Smooth muscle cell (in vitro differentiated cells): ENCODE measurements around the gene ENO4. TPM values are rescaled to one million over a fixed set of nuclear protein-coding genes. Genes with fewer than 3 reads are reported as not detected.

Experiments
- DNase-seq: peaks from one replicate; lab custom pipeline; 2025; ENCODE audit not compliant: unreplicated experiment; lab: John Stamatoyannopoulos, UW
- H2AFZ ChIP-seq: fragments of 200-600 bp; sonication (generic); 2 replicates; pipeline ENCODE4 v1.6.0; 2016; ENCODE audit warnings: antibody characterized with exemption, low read depth, mild to moderate bottlenecking
- H3F3A ChIP-seq: fragments of 200-600 bp; sonication (generic); 2 replicates; pipeline ENCODE4 v1.6.0; 2017; ENCODE audit warnings: antibody characterized with exemption, low read depth
- H3K27ac ChIP-seq: fragments of 200-600 bp; sonication (generic); 2 replicates; pipeline ENCODE4 v1.5.1; 2016; ENCODE audit warnings: low read depth, mild to moderate bottlenecking
- H3K27me3 ChIP-seq: fragments of 200-600 bp; sonication (generic); 2 replicates; pipeline ENCODE4 v1.6.1; 2016; ENCODE audit warnings: low read depth, mild to moderate bottlenecking
- H3K36me3 ChIP-seq: fragments of 200-600 bp; sonication (generic); 2 replicates; pipeline ENCODE4 v1.5.1; 2016; ENCODE audit warnings: low read depth
- H3K4me1 ChIP-seq: fragments of 200-600 bp; sonication (generic); 2 replicates; pipeline ENCODE4 v1.5.1; 2016; ENCODE audit warnings: low read depth
- H3K4me2 ChIP-seq: fragments of 200-600 bp; sonication (generic); 2 replicates; pipeline ENCODE4 v1.6.0; 2016; ENCODE audit warnings: mild to moderate bottlenecking
- H3K4me3 ChIP-seq: fragments of 200-600 bp; sonication (generic); 2 replicates; pipeline ENCODE4 v1.5.1; 2016; ENCODE audit warnings: mild to moderate bottlenecking
- H3K79me2 ChIP-seq: fragments of 200-600 bp; sonication (generic); 2 replicates; pipeline ENCODE4 v1.6.0; 2016; ENCODE audit warnings: low read depth, mild to moderate bottlenecking
- H3K9ac ChIP-seq: fragments of 200-600 bp; sonication (generic); 2 replicates; pipeline ENCODE4 v1.6.0; 2016; ENCODE audit warnings: low read depth
- H3K9me3 ChIP-seq: fragments of 200-600 bp; sonication (generic); replicated peaks from 2 replicates; pipeline ENCODE4 v1.5.1; 2016; ENCODE audit warnings: low read depth
- H4K20me1 ChIP-seq: fragments of 200-600 bp; sonication (generic); 2 replicates; pipeline ENCODE4 v1.6.0; 2016; ENCODE audit warnings: low read depth
- CTCF ChIP-seq: fragments of 200-600 bp; sonication (generic); IDR thresholded peaks from 2 replicates; pipeline ENCODE4 v1.5.1; 2017; ENCODE audit warnings: borderline replicate concordance, mild to moderate bottlenecking, antibody characterized with exemption; ENCODE audit not compliant: insufficient read depth, poor library complexity, severe bottlenecking
- WGBS: methylation state at CpG from one replicate; pipeline ENCODE4 v1.1.7; 2016; ENCODE audit warnings: low lambda C conversion rate; 5-methylcytosine and 5-hydroxymethylcytosine counted together
- polyA plus RNA-seq: library from polyadenylated mRNA; unstranded; fragments of >200 nt; fragmentation: Nextera tagmentation; extraction: Ambion mirVana; gene quantifications from 2 replicates; pipeline ENCODE4 v1.2.1, GENCODE V29; 2016
- total RNA-seq: library from RNA; depleted of rRNA; stranded (reverse); fragments of >200 nt; gene quantifications from 2 replicates; pipeline ENCODE4 v1.2.3, GENCODE V29; 2014

ENO4 gene
- total and polyA plus RNA-seq, 2 experiments from 2014 or later: 0.54 to 1.3 TPM

- H3K4me2 ChIP-seq: no peak overlapping the region
- no peak overlapping the region for H3K27ac ChIP-seq
- H3K36me3 ChIP-seq: no peaks in the 10 kb centered on the region
- no peak overlapping the region for H3K4me3 ChIP-seq
- no peak overlapping the region for H3K9ac ChIP-seq
- no peaks in the 10 kb centered on the region for H3F3A ChIP-seq
- no peaks in the 10 kb centered on the region for H4K20me1 ChIP-seq
- no peak overlapping the region for H2AFZ ChIP-seq
- H3K4me1 ChIP-seq: peaks cover 17% of the 10 kb centered on the region
- no peaks in the 10 kb centered on the region for H3K79me2 ChIP-seq
- 87% methylated on average over 2 of the region's 2 CpGs for WGBS
- DNase-seq: no peak
- H3K27me3 ChIP-seq: peaks cover 13% of the 10 kb centered on the region
- no peaks in the 10 kb centered on the region for H3K9me3 ChIP-seq
- TF ChIP-seq CTCF: no peak
Observed at GRCh38 chr10:116878123-116878522, 28.8 kb downstream of the ENO4 start.

- Histone ChIP-seq H3K79me2 (no peaks in the 10 kb centered on the region), H3K9me3 (no peaks in the 10 kb centered on the region), H3K4me3 (no peak overlapping the region), H3F3A (no peaks in the 10 kb centered on the region), H3K9ac (no peak overlapping the region), H2AFZ (no peak overlapping the region), H3K4me1 (peaks cover 17% of the 10 kb centered on the region), H3K36me3 (no peaks in the 10 kb centered on the region), H4K20me1 (no peaks in the 10 kb centered on the region), H3K27ac (no peak overlapping the region), H3K4me2 (no peak overlapping the region), H3K27me3 (peaks cover 7% of the 10 kb centered on the region)
- WGBS: 81% methylated on average over 7 of the region's 7 CpGs
- no peak for TF ChIP-seq CTCF
- no peak for DNase-seq
Observed at GRCh38 chr10:116879817-116880216, 30.5 kb downstream of the ENO4 start.

- H3K79me2 ChIP-seq: no peaks in the 10 kb centered on the region
- no peaks in the 10 kb centered on the region for H3F3A ChIP-seq
- H3K4me1 ChIP-seq: peaks cover 17% of the 10 kb centered on the region
- no peaks in the 10 kb centered on the region for H3K9me3 ChIP-seq
- no peak for TF ChIP-seq CTCF
- H3K27me3 ChIP-seq: peaks cover 7% of the 10 kb centered on the region
- H3K27ac ChIP-seq: no peak overlapping the region
- no peaks in the 10 kb centered on the region for H3K36me3 ChIP-seq
- no peak for DNase-seq
- H3K4me2 ChIP-seq: no peak overlapping the region
- whole genome bisulfite sequencing: 59% methylated on average over 10 of the region's 10 CpGs
- H4K20me1 ChIP-seq: no peaks in the 10 kb centered on the region
- H3K9ac ChIP-seq: no peak overlapping the region
- H2AFZ ChIP-seq: no peak overlapping the region
- no peak overlapping the region for H3K4me3 ChIP-seq
Observed at GRCh38 chr10:116880716-116881482, 31.6 kb downstream of the ENO4 start.

GRCh38 chr10:116882639-116883038 lies 33.3 kb downstream of the ENO4 start:
- no peak for TF ChIP-seq CTCF
- Histone ChIP-seq H3K27me3 (peaks cover 4% of the 10 kb centered on the region), H3K9me3 (no peaks in the 10 kb centered on the region), H4K20me1 (no peaks in the 10 kb centered on the region), H3F3A (no peaks in the 10 kb centered on the region), H3K9ac (no peak overlapping the region), H3K4me1 (peaks cover 20% of the 10 kb centered on the region), H3K4me2 (no peak overlapping the region), H3K27ac (no peak overlapping the region), H2AFZ (no peak overlapping the region), H3K79me2 (no peaks in the 10 kb centered on the region), H3K36me3 (no peaks in the 10 kb centered on the region), H3K4me3 (no peak overlapping the region)
- DNase-seq: no peak
- WGBS: 95% methylated on average over 2 of the region's 2 CpGs
